ENCODE data around the gene TTBK2.

- TF ChIP-seq TAF1 (IDR thresholded peaks at IDR 0.05; ENCODE audit: low read depth): no peak
- TF ChIP-seq EP300 (IDR thresholded peaks at IDR 0.05; ENCODE audit: borderline replicate concordance): no peak
- TF ChIP-seq, protein P1, sequence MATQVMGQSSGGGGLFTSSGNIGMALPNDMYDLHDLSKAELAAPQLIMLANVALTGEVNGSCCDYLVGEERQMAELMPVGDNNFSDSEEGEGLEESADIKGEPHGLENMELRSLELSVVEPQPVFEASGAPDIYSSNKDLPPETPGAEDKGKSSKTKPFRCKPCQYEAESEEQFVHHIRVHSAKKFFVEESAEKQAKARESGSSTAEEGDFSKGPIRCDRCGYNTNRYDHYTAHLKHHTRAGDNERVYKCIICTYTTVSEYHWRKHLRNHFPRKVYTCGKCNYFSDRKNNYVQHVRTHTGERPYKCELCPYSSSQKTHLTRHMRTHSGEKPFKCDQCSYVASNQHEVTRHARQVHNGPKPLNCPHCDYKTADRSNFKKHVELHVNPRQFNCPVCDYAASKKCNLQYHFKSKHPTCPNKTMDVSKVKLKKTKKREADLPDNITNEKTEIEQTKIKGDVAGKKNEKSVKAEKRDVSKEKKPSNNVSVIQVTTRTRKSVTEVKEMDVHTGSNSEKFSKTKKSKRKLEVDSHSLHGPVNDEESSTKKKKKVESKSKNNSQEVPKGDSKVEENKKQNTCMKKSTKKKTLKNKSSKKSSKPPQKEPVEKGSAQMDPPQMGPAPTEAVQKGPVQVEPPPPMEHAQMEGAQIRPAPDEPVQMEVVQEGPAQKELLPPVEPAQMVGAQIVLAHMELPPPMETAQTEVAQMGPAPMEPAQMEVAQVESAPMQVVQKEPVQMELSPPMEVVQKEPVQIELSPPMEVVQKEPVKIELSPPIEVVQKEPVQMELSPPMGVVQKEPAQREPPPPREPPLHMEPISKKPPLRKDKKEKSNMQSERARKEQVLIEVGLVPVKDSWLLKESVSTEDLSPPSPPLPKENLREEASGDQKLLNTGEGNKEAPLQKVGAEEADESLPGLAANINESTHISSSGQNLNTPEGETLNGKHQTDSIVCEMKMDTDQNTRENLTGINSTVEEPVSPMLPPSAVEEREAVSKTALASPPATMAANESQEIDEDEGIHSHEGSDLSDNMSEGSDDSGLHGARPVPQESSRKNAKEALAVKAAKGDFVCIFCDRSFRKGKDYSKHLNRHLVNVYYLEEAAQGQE (IDR thresholded peaks at IDR 0.05; ENCODE audit: low read depth): no peak
- no peak for TF ChIP-seq YY1 (IDR thresholded peaks at IDR 0.05; ENCODE audit: low read depth)
- no peak for TF ChIP-seq MAX (IDR thresholded peaks at IDR 0.05)
- no peak for TF ChIP-seq NFIC (IDR thresholded peaks at IDR 0.05)
Measured at GRCh38 chr15:42845581-42845980, 75.0 kb downstream of the TTBK2 start.

All from Ishikawa (cell line).